OCI-LY3 (cell line): ENCODE results near the gene RNF144A.

Experiments
- H2AFZ ChIP-seq: fragments of 200-600, 300-600 bp; shearing (Covaris generic); 2 replicates; pipeline ENCODE4 v1.6.0; 2014; ENCODE audit warnings: antibody characterized with exemption, low read depth, low read length
- H3K27ac ChIP-seq: fragments of 200-600, 300-600 bp; sonication (generic); 2 replicates; pipeline ENCODE4 v1.5.1; 2014; ENCODE audit warnings: mild to moderate bottlenecking, low read length, moderate library complexity, mixed read lengths
- H3K27me3 ChIP-seq: fragments of 200-600, 300-600 bp; sonication (generic); 2 replicates; pipeline ENCODE4 v1.6.1; 2014; ENCODE audit warnings: low read depth, low read length, mixed read lengths
- H3K36me3 ChIP-seq: fragments of 200-600, 300-600 bp; sonication (generic); replicated peaks from 2 replicates; pipeline ENCODE3; 2014; ENCODE audit warnings: low read depth, low read length, mixed read lengths
- H3K4me1 ChIP-seq: fragments of 300-600, 200-600 bp; sonication (generic); 2 replicates; pipeline ENCODE4 v1.6.1; 2014; ENCODE audit warnings: low read length, mixed read lengths
- H3K4me2 ChIP-seq: fragments of 200-600, 300-600 bp; sonication (generic); 2 replicates; pipeline ENCODE4 v1.6.1; 2014; ENCODE audit warnings: low read length, mixed read lengths
- H3K4me3 ChIP-seq: fragments of 300-600, 200-600 bp; sonication (generic); 2 replicates; pipeline ENCODE4 v1.5.1; 2014; ENCODE audit warnings: antibody characterized with exemption, mild to moderate bottlenecking, low read length, moderate library complexity
- H3K79me2 ChIP-seq: fragments of 300-600, 200-600 bp; shearing (Covaris generic); 2 replicates; pipeline ENCODE4 v1.6.1; 2014; ENCODE audit warnings: mild to moderate bottlenecking, low read length, mixed read lengths
- H3K9ac ChIP-seq: fragments of 300-600, 200-600 bp; shearing (Covaris generic); 2 replicates; pipeline ENCODE4 v1.6.0; 2014; ENCODE audit warnings: mild to moderate bottlenecking, low read length, moderate library complexity
- H3K9me3 ChIP-seq: fragments of 200-600, 300-600 bp; shearing (Covaris generic); 2 replicates; pipeline ENCODE4 v1.6.1; 2014; ENCODE audit warnings: low read length, mixed read lengths; ENCODE audit not compliant: insufficient read depth
- H4K20me1 ChIP-seq: fragments of 200-600, 300-600 bp; sonication (generic); 2 replicates; pipeline ENCODE4 v1.6.1; 2016; ENCODE audit warnings: low read length, mixed read lengths; ENCODE audit not compliant: insufficient read depth
- EZH2phosphoT487 ChIP-seq: fragments of 200-600 bp; shearing (Covaris generic); IDR thresholded peaks from 2 replicates; pipeline ENCODE4 v1.6.1; 2018; ENCODE audit warnings: antibody characterized with exemption, mixed run types, low read depth
- TF ChIP-seq, protein P1 (sequence below): fragments of 200-600, 300-600 bp; sonication (generic); IDR thresholded peaks from 2 replicates; pipeline ENCODE4 v1.5.1; 2014; ENCODE audit warnings: antibody characterized with exemption, low read length, low read depth

RNF144A gene

DNA sequence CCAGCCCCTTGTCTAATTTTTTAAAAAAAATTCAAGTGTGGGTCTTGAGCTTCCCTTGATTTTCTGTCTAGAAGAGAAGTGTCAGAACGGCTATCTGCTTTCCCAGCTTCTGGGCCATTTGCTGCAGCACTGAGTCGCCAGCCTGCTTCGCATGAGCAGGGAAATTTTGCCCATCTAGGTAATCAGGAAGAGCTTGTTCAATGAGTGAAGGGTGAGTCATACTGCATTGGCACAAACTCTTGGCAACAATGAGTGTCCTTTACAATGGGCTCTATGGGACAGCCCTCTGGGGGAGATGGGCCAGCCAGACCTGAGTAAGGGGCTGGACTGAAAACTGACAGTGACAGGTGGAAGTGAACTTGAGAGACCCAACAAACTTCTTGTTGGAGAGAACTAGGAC lies 2.4 kb upstream of the RNF144A start:
- Histone ChIP-seq H3K9ac (no peak overlapping the region), H3K4me2 (no peak overlapping the region)

DNA sequence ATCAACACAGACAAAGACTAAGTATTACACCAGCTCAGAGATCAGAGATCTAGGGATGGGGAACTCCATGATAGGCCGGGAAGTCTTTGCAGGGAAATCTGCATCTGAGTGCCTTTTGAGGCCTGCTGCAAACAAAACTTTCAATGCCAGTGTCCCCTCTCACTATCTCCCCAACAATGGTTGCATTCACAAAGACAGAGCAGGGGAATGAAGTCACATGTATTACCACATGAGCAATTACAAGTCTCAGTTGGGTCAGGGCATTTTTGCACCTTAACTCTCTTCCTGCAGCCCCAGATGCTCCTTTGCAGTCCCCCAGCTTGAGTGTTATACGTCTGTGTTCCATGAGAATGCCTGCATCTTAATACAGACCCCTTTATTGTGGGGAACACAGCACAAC lies 1.8 kb upstream of the RNF144A start:
- Histone ChIP-seq H3K4me3 (no peak overlapping the region), H3K27ac (no peak overlapping the region), H3K79me2 (no peaks in the 10 kb centered on the region), H3K4me2 (no peak overlapping the region), H4K20me1 (no peaks in the 10 kb centered on the region), H3K27me3 (0 out of 2 replicates have a peak, but pooled peaks cover 4% of the 10 kb centered on the region), H3K9ac (no peak overlapping the region), H3K4me1 (no peaks in the 10 kb centered on the region), H3K36me3 (no peaks in the 10 kb centered on the region), H2AFZ (no peak overlapping the region), H3K9me3 (no peaks in the 10 kb centered on the region)
- no peak for TF ChIP-seq EZH2phosphoT487
- TF ChIP-seq, protein P1, sequence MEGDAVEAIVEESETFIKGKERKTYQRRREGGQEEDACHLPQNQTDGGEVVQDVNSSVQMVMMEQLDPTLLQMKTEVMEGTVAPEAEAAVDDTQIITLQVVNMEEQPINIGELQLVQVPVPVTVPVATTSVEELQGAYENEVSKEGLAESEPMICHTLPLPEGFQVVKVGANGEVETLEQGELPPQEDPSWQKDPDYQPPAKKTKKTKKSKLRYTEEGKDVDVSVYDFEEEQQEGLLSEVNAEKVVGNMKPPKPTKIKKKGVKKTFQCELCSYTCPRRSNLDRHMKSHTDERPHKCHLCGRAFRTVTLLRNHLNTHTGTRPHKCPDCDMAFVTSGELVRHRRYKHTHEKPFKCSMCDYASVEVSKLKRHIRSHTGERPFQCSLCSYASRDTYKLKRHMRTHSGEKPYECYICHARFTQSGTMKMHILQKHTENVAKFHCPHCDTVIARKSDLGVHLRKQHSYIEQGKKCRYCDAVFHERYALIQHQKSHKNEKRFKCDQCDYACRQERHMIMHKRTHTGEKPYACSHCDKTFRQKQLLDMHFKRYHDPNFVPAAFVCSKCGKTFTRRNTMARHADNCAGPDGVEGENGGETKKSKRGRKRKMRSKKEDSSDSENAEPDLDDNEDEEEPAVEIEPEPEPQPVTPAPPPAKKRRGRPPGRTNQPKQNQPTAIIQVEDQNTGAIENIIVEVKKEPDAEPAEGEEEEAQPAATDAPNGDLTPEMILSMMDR, result no peak

More for the DNA sequence above, 2.4 kb upstream of the RNF144A start:
- Histone ChIP-seq H3K27ac (no peak overlapping the region), H3K4me3 (no peak overlapping the region), H3K36me3 (no peaks in the 10 kb centered on the region), H4K20me1 (no peaks in the 10 kb centered on the region), H3K27me3 (0 out of 2 replicates have a peak, but pooled peaks cover 4% of the 10 kb centered on the region), H2AFZ (no peak overlapping the region), H3K9me3 (no peaks in the 10 kb centered on the region), H3K79me2 (no peaks in the 10 kb centered on the region), H3K4me1 (no peaks in the 10 kb centered on the region)
- no peak for TF ChIP-seq EZH2phosphoT487
- TF ChIP-seq, protein P1, result no peak

DNA sequence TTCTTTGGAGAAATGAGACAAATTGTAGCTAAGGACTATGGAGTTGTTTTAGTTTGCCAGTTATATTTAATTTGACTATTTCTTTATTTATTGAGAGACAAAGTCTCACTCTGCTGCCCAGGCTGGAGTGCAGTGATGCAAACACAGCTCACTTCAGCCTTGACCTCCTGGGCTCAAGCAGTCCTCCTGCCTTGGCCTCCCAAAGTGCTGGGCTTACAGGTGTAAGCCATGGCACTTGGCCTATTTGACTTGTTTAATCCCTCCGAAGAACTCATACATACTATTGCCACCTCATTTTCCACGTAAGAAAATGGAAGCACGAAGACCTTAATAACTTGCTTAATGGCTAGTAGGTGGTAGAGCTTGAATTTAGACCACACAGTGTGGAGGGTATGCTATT lies 988 bp upstream of the RNF144A start:
- Histone ChIP-seq H3K36me3 (no peaks in the 10 kb centered on the region), H3K9me3 (no peaks in the 10 kb centered on the region), H4K20me1 (no peaks in the 10 kb centered on the region), H3K4me1 (no peaks in the 10 kb centered on the region), H3K9ac (no peak overlapping the region), H3K4me3 (no peak overlapping the region), H2AFZ (no peak overlapping the region), H3K79me2 (no peaks in the 10 kb centered on the region), H3K4me2 (no peak overlapping the region), H3K27ac (no peak overlapping the region), H3K27me3 (0 out of 2 replicates have a peak, but pooled peaks cover under 1% of the 10 kb centered on the region)
- no peak for TF ChIP-seq EZH2phosphoT487
- TF ChIP-seq, protein P1, result no peak

DNA sequence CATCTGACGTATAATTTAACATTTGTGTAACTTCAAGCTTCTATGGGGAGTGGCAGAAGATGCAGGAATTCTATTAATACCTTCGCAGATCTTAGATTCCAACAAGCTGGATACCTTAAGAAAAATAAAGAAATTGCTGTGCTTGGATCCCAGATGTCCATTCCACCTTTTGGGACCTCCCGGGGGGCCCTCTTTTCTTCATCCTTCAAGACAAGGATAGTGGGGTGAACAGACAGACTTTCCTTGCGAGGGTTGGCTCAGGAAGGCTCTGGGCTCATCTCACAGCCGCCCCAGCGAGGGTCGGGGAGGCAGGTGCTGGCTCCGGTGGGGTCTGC lies 509 bp upstream of the RNF144A start:
- TF ChIP-seq, protein P1, result no peak
- TF ChIP-seq EZH2phosphoT487, result no peak
- Histone ChIP-seq H3K9ac (no peak overlapping the region), H3K27ac (no peak overlapping the region), H3K36me3 (no peaks in the 10 kb centered on the region), H3K4me1 (no peaks in the 10 kb centered on the region), H2AFZ (no peak overlapping the region), H3K4me3 (no peak overlapping the region), H3K9me3 (no peaks in the 10 kb centered on the region), H3K79me2 (no peaks in the 10 kb centered on the region), H3K4me2 (no peak overlapping the region), H3K27me3 (no peaks in the 10 kb centered on the region), H4K20me1 (no peaks in the 10 kb centered on the region)
